SK-N-MC (cell line): ENCODE measurements around the gene PRSS23.

Source experiments
- EZH2 ChIP-seq: fragments of 200-600 bp; sonication (generic); IDR thresholded peaks from one replicate; pipeline ENCODE4 v1.6.1; 2017; ENCODE audit warnings: antibody characterized with exemption
- FOXP2 ChIP-seq: optimal IDR thresholded peaks from 2 replicates; pipeline ENCODE3; 2011; ENCODE audit warnings: mild to moderate bottlenecking, moderate library complexity; ENCODE audit not compliant: insufficient read depth; ENCODE audit errors: extremely low read length, control extremely low read depth
- POLR2AphosphoS5 ChIP-seq: IDR thresholded peaks from 2 replicates; pipeline ENCODE4 v1.6.1; 2012; ENCODE audit warnings: mild to moderate bottlenecking, low read depth, low read length, borderline replicate concordance

DNA sequence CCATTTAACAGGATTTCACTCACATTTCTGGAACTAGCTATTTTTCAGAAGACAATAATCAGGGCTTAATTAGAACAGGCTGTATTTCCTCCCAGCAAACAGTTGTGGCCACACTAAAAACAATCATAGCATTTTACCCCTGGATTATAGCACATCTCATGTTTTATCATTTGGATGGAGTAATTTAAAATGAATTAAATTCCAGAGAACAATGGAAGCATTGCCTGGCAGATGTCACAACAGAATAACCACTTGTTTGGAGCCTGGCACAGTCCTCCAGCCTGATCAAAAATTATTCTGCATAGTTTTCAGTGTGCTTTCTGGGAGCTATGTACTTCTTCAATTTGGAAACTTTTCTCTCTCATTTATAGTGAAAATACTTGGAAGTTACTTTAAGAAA is 9.2 kb downstream of the PRSS23 start:
- no peak for TF ChIP-seq EZH2
- no peak for TF ChIP-seq POLR2AphosphoS5
- no peak for TF ChIP-seq FOXP2
